SH-SY5Y (cell line): Measurements from ENCODE around the gene CHRD.

Experiments used
- GATA2 ChIP-seq: IDR thresholded peaks from 2 replicates; pipeline ENCODE4 v1.6.1; 2011; ENCODE audit warnings: mild to moderate bottlenecking, low read depth, low read length
- GATA3 ChIP-seq: IDR thresholded peaks from 2 replicates; pipeline ENCODE4 v1.6.1; 2011; ENCODE audit warnings: low read depth, mild to moderate bottlenecking, low read length, moderate library complexity

DNA sequence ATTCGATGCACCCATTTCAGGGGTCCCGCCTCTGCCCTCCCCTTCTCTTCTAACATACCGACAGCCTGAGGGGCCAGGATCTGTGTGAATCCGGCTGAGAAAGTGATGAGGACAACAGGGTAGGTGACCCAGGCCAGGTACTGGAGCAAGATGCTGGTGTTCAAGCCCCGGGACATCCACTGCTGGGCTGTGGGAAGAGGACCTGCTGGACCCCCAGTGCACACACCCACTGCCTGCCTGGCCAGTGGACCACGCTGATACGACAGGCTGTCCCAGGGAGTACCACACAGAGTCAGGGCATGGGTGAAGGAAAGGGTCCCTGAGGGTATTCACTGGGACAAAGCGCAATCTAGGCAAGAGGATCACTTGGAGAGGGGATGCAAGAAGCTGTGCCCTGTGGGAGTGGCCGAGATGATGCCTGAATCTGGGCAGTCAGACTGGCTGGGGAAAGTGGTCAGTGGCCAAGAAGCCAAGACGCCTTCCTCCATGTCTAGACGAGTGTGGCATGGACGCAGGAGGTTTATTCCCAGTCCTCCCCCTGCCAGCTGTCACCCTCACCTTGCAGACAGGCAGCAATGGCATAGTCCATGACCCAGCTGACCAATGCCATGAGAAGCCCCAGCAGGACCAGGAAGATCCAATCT is 21.6 kb upstream of the CHRD start:
- no peak for TF ChIP-seq GATA2
- TF ChIP-seq GATA3, result no peak
